ENCODE results near the gene TBC1D22A. TPM values are rescaled to one million over a fixed set of nuclear protein-coding genes. Genes with fewer than 3 reads are reported as not detected.
"Not testable (repeated sequence)": the region's sequence is repeated elsewhere in the genome, so short reads cannot be mapped to it uniquely, and the experiment has no call there.

TBC1D22A gene
- total RNA-seq, 4 donors from 2014 or later, result 9.2 to 45.3 (median 22.8) TPM

- Histone ChIP-seq H3K9me3 (no peaks in the 10 kb centered on the region), H3K27ac (peak overlapping the region; percentile 13 to 29), H3K4me1 (peaks cover 0 to 18% of the 10 kb centered on the region in 2 donors), H3K36me3 (no peaks in the 10 kb centered on the region), H3K4me3 (no peak overlapping the region), H3K27me3 (no peaks in the 10 kb centered on the region)
- no peak for DNase-seq
- TF ChIP-seq POLR2A (IDR thresholded peaks at IDR 0.05) (no peak), CTCF (IDR thresholded peaks at IDR 0.05) (no peak)
- intact Hi-C loops (cut with DNase I; ENCODE audit: low total_unique reads), result no loop called here
These were observed 31.7 kb upstream of the TBC1D22A start for GRCh38 chr22:46730568-46731245.

- Histone ChIP-seq H3K27me3 (no peaks in the 10 kb centered on the region), H3K36me3 (no peaks in the 10 kb centered on the region), H3K27ac (peak overlapping the region in 1 of 2 donors; percentile 13), H3K9me3 (no peaks in the 10 kb centered on the region), H3K4me3 (no peak overlapping the region), H3K4me1 (peaks cover 0 to 21% of the 10 kb centered on the region in 2 donors)
- intact Hi-C loops (cut with DNase I; ENCODE audit: low total_unique reads), result no loop called here
- TF ChIP-seq CTCF (IDR thresholded peaks at IDR 0.05) (no peak), POLR2A (IDR thresholded peaks at IDR 0.05) (no peak)
- no peak for DNase-seq
These were observed 31.0 kb upstream of the TBC1D22A start for GRCh38 chr22:46731246-46732040.

GRCh38 chr22:46732041-46732379, 30.4 kb upstream of the TBC1D22A start:
- DNase-seq, result no peak
- intact Hi-C loops (cut with DNase I; ENCODE audit: low total_unique reads), result no loop called here
- H3K9me3 ChIP-seq, result no peaks in the 10 kb centered on the region
- TF ChIP-seq POLR2A (IDR thresholded peaks at IDR 0.05) (no peak), CTCF (IDR thresholded peaks at IDR 0.05) (no peak)
- no peak overlapping the region for H3K4me3 ChIP-seq
- peaks cover 0 to 16% of the 10 kb centered on the region in 2 donors for H3K4me1 ChIP-seq
- no peaks in the 10 kb centered on the region for H3K36me3 ChIP-seq
- H3K27ac ChIP-seq, result peak overlapping the region in 1 of 2 donors; percentile 13
- no peaks in the 10 kb centered on the region for H3K27me3 ChIP-seq

- TF ChIP-seq POLR2A (IDR thresholded peaks at IDR 0.05) (no peak), CTCF (IDR thresholded peaks at IDR 0.05) (no peak)
- Histone ChIP-seq H3K36me3 (no peaks in the 10 kb centered on the region), H3K9me3 (no peaks in the 10 kb centered on the region), H3K27ac (no peak overlapping the region), H3K4me3 (no peak overlapping the region), H3K4me1 (peaks cover 0 to 16% of the 10 kb centered on the region in 2 donors), H3K27me3 (no peaks in the 10 kb centered on the region)
- intact Hi-C loops (cut with DNase I; ENCODE audit: low total_unique reads), result no loop called here
- no peak for DNase-seq
These were observed 29.9 kb upstream of the TBC1D22A start for GRCh38 chr22:46732513-46732912.

GRCh38 chr22:46734213-46734722, 28.2 kb upstream of the TBC1D22A start:
- H3K4me1 ChIP-seq, result peaks cover 0 to 20% of the 10 kb centered on the region in 2 donors
- H3K27me3 ChIP-seq; H3K4me3 ChIP-seq; intact Hi-C loops (cut with DNase I; ENCODE audit: low total_unique reads); DNase-seq; H3K9me3 ChIP-seq; H3K36me3 ChIP-seq: not testable (repeated sequence)
- peak overlapping the region in 1 of 2 donors; percentile 92 for H3K27ac ChIP-seq
